ENCODE results near the gene TBL1XR1.

DNA sequence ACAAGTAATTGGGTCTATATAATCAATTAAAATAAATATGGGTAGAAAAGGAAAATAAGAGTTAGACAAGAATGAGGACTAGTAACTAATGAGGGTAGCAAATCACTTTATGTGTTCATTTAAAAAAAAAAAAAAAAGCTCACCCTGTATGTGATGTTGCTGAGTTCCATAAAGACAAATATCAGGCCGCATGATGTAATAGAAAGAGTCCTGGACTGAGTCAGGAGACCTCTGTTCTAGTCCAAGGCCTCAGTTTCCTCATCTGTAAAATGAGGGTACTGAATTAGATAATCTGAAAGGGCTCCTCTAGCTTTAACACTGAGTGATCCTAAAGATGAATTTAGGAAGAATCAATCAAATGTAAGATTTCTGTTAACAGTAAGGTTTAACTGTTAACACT is 117.6 kb downstream of the TBL1XR1 start:
- TF ChIP-seq JUND (IDR thresholded peaks at IDR 0.05): no peak
- no peak for TF ChIP-seq RAD21 (IDR thresholded peaks at IDR 0.05; ENCODE audit: low read depth)
- TF ChIP-seq, protein P1, sequence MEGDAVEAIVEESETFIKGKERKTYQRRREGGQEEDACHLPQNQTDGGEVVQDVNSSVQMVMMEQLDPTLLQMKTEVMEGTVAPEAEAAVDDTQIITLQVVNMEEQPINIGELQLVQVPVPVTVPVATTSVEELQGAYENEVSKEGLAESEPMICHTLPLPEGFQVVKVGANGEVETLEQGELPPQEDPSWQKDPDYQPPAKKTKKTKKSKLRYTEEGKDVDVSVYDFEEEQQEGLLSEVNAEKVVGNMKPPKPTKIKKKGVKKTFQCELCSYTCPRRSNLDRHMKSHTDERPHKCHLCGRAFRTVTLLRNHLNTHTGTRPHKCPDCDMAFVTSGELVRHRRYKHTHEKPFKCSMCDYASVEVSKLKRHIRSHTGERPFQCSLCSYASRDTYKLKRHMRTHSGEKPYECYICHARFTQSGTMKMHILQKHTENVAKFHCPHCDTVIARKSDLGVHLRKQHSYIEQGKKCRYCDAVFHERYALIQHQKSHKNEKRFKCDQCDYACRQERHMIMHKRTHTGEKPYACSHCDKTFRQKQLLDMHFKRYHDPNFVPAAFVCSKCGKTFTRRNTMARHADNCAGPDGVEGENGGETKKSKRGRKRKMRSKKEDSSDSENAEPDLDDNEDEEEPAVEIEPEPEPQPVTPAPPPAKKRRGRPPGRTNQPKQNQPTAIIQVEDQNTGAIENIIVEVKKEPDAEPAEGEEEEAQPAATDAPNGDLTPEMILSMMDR (IDR thresholded peaks at IDR 0.05 in 2 of 3, conservative IDR thresholded peaks at IDR 0.05 in 1 of 3; ENCODE audit: borderline replicate concordance in 1 of 3, insufficient read depth in 1 of 3, low read depth in 2 of 3, low read length in 2 of 3): no peak
- TF ChIP-seq SRF (IDR thresholded peaks at IDR 0.05; ENCODE audit: low read depth): no peak
- no peak for TF ChIP-seq SIN3A (IDR thresholded peaks at IDR 0.05; ENCODE audit: low read depth)
- TF ChIP-seq POLR2A (IDR thresholded peaks at IDR 0.05; ENCODE audit: borderline replicate concordance, extremely low read depth, insufficient read depth, insufficient read length): no peak

All from HCT116 (cell line).